A549 (cell line): ENCODE results near the gene DNMT3L.
"Not testable (repeated sequence)": the region's sequence is repeated elsewhere in the genome, so short reads cannot be mapped to it uniquely, and the experiment has no call there.

Experiments used
- CBX8 ChIP-seq: fragments of 200-600 bp; sonication (generic); IDR thresholded peaks from 2 replicates; pipeline ENCODE4 v1.6.1; 2016
- CEBPB ChIP-seq, 2 experiments: fragments of >200 bp in 1 of 2; sonication (Bioruptor Twin) in 1 of 2; formaldehyde crosslinking in 1 of 2; IDR thresholded peaks; 2 replicates each; pipeline ENCODE4 v1.6.1; 2012 to 2016
- MAZ ChIP-seq: fragments of 150-350 bp; IDR thresholded peaks from 2 replicates; pipeline ENCODE4 v1.6.1; 2014; ENCODE audit warnings: antibody characterized with exemption, low read depth, low read length, borderline replicate concordance
- TF ChIP-seq, protein P1 (sequence below): fragments of >200 bp; sonication (Bioruptor Twin); formaldehyde crosslinking; IDR thresholded peaks from 3 replicates; pipeline ENCODE4 v1.5.1; 2016
- TF ChIP-seq, protein P2 (sequence below): IDR thresholded peaks from 2 replicates; pipeline ENCODE4 v1.6.1; 2012

DNA sequence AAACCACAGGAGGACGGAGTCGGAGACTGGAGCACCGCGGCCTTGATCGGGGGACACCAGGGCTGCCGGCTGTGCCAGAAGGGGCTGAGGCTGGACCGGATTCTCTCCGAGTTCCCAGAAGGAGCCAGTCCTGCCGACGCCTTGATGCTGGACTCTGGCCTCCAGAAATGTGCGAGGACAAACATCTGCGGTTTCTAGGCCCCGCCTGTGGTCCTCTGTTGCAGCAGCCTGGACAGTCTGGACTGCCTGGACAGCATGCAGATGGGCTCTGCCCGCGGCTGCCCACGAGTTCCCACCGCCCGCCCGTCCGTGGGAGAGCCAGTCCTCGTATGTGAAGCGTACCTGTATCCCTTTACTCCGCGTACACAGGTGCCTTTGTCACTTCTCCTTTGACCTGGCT, 55.5 kb downstream of the DNMT3L start:
- not testable (repeated sequence) for TF ChIP-seq CEBPB (IDR thresholded peaks at IDR 0.05); CBX8; MAZ
- TF ChIP-seq, protein P1, sequence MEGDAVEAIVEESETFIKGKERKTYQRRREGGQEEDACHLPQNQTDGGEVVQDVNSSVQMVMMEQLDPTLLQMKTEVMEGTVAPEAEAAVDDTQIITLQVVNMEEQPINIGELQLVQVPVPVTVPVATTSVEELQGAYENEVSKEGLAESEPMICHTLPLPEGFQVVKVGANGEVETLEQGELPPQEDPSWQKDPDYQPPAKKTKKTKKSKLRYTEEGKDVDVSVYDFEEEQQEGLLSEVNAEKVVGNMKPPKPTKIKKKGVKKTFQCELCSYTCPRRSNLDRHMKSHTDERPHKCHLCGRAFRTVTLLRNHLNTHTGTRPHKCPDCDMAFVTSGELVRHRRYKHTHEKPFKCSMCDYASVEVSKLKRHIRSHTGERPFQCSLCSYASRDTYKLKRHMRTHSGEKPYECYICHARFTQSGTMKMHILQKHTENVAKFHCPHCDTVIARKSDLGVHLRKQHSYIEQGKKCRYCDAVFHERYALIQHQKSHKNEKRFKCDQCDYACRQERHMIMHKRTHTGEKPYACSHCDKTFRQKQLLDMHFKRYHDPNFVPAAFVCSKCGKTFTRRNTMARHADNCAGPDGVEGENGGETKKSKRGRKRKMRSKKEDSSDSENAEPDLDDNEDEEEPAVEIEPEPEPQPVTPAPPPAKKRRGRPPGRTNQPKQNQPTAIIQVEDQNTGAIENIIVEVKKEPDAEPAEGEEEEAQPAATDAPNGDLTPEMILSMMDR = not testable (repeated sequence)
- TF ChIP-seq, protein P2, sequence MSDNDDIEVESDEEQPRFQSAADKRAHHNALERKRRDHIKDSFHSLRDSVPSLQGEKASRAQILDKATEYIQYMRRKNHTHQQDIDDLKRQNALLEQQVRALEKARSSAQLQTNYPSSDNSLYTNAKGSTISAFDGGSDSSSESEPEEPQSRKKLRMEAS = not testable (repeated sequence)
